Measurements from ENCODE around the gene EDEM3.

EDEM3 gene

DNA sequence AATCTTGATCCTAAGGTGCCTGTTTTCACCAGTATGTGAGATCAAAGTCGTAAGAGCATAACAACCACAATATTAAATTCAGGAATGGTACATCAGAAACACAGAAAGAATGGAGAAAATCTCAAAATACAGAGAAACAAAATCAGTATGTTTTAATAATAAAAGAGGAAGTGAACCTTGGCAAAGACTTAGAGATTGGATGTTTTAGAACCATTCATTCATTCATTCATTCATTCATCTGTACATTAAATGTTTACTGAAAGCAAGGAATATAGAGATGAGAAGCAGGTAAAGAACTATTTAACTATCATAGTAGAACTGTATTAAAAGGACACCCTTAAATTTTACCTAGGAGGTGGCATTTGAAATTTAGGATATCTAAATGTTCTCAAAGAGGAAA lies 55.7 kb downstream of the EDEM3 start:
- TF ChIP-seq, protein P1, sequence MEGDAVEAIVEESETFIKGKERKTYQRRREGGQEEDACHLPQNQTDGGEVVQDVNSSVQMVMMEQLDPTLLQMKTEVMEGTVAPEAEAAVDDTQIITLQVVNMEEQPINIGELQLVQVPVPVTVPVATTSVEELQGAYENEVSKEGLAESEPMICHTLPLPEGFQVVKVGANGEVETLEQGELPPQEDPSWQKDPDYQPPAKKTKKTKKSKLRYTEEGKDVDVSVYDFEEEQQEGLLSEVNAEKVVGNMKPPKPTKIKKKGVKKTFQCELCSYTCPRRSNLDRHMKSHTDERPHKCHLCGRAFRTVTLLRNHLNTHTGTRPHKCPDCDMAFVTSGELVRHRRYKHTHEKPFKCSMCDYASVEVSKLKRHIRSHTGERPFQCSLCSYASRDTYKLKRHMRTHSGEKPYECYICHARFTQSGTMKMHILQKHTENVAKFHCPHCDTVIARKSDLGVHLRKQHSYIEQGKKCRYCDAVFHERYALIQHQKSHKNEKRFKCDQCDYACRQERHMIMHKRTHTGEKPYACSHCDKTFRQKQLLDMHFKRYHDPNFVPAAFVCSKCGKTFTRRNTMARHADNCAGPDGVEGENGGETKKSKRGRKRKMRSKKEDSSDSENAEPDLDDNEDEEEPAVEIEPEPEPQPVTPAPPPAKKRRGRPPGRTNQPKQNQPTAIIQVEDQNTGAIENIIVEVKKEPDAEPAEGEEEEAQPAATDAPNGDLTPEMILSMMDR (IDR thresholded peaks at IDR 0.05; ENCODE audit: extremely low read depth, missing control alignments), result no peak

DNA sequence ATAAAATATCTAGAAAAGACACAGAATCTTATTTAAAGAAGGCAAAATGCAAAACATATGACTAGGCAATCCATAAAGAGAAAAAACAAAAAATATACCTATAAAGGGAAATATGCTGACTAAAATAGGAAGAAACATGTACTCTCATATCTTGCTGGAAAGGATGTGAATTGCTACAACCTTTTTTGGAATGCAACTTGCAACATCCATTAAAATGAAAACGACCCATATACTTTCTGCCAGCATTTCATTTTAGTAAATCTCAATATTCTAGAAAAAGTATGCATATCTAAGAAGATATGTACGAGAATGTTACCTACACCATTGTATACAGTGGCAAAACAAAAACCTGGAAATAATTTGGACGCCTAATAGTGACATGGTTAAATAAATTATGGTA lies 56.6 kb downstream of the EDEM3 start:
- DNase-seq (ENCODE audit: low spot score), result no peak
- TF ChIP-seq, protein P1 (IDR thresholded peaks at IDR 0.05; ENCODE audit: extremely low read depth, missing control alignments), result no peak

More for the DNA sequence above, 55.7 kb downstream of the EDEM3 start:
- no peak for DNase-seq (ENCODE audit: low spot score)

GRCh38 chr1:184696403-184696802 lies 58.3 kb downstream of the EDEM3 start:
- DNase-seq (ENCODE audit: low spot score), result no peak
- TF ChIP-seq, protein P1 (IDR thresholded peaks at IDR 0.05; ENCODE audit: extremely low read depth, missing control alignments), result no peak

- TF ChIP-seq, protein P1 (IDR thresholded peaks at IDR 0.05; ENCODE audit: extremely low read depth, missing control alignments), result no peak
- DNase-seq (ENCODE audit: low spot score), result no peak
Measured at GRCh38 chr1:184695023-184695422, 59.6 kb downstream of the EDEM3 start.

GRCh38 chr1:184693011-184693410 lies 61.6 kb downstream of the EDEM3 start:
- TF ChIP-seq, protein P1 (IDR thresholded peaks at IDR 0.05; ENCODE audit: extremely low read depth, missing control alignments), result no peak

GRCh38 chr1:184691719-184692324 lies 62.8 kb downstream of the EDEM3 start:
- TF ChIP-seq, protein P1 (IDR thresholded peaks at IDR 0.05; ENCODE audit: extremely low read depth, missing control alignments), result no peak
- no peak for DNase-seq (ENCODE audit: low spot score)

More at GRCh38 chr1:184693011-184693410, 61.6 kb downstream of the EDEM3 start:
- DNase-seq (ENCODE audit: low spot score), result no peak

GRCh38 chr1:184686540-184686939 lies 68.1 kb downstream of the EDEM3 start:
- DNase-seq (ENCODE audit: low spot score), result no peak
- TF ChIP-seq, protein P1 (IDR thresholded peaks at IDR 0.05; ENCODE audit: extremely low read depth, missing control alignments), result no peak
